ENCODE data around the gene PDLIM1. TPM values are rescaled to one million over a fixed set of nuclear protein-coding genes. Genes with fewer than 3 reads are reported as not detected.

PDLIM1 gene
- total and polyA plus RNA-seq, 12 donors: 0.89 to 63.3 (median 31.2) TPM

DNA sequence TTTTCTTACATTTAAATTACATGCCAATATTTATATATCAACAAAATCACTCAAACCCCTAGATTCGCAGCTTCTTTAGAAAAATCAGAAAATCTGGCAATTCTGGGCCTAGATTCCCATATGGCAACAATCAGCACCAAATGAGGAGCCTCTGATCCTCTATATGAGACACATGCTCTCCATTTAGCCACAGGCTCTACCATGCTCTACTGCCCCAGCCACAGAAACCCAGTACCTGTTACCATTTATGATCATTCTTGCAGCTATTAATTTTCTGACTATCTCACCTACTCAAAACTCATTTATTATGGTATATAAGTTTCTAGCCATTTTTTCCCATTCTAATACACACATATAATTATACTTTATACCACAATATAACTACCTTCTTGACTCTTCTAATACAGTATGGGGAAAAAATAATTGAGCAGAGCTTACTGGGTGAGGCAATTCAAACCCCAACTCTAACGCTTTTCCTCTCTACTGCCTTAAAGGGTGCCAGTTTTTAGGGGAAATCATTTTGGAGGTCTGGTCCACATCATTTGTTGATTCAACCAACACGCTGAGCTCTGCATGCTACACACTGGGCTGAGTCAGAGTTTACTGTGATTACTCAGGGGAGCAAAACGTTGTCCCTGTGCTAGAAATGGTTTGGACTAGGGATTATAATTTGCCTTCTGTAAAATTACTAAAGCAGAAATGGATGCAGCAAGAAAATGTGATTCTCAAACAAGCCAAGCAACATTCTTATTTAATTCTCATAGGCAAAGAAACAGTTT, 11.6 kb downstream of the PDLIM1 start:
- TF ChIP-seq, protein P1, sequence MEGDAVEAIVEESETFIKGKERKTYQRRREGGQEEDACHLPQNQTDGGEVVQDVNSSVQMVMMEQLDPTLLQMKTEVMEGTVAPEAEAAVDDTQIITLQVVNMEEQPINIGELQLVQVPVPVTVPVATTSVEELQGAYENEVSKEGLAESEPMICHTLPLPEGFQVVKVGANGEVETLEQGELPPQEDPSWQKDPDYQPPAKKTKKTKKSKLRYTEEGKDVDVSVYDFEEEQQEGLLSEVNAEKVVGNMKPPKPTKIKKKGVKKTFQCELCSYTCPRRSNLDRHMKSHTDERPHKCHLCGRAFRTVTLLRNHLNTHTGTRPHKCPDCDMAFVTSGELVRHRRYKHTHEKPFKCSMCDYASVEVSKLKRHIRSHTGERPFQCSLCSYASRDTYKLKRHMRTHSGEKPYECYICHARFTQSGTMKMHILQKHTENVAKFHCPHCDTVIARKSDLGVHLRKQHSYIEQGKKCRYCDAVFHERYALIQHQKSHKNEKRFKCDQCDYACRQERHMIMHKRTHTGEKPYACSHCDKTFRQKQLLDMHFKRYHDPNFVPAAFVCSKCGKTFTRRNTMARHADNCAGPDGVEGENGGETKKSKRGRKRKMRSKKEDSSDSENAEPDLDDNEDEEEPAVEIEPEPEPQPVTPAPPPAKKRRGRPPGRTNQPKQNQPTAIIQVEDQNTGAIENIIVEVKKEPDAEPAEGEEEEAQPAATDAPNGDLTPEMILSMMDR (IDR thresholded peaks at IDR 0.05): no peak
- TF ChIP-seq POLR2A (IDR thresholded peaks at IDR 0.05): no peak
- H3K36me3 ChIP-seq (replicated peaks in 1 of 2): no peaks in the 10 kb centered on the region
- H3K9me3 ChIP-seq (replicated peaks in 1 of 3): no peaks in the 10 kb centered on the region
- 76 to 83% (median 79%) methylated on average over 4 of the region's 4 CpGs for WGBS, 4 donors
- no peak overlapping the region for H3K27ac ChIP-seq
- H3K27me3 ChIP-seq: no peaks in the 10 kb centered on the region
- intact Hi-C loops (cut with DNase I): no loop called here
- H3K4me1 ChIP-seq (replicated peaks in 1 of 2): peaks cover 0 to under 1% of the 10 kb centered on the region in 2 donors
- H3K4me3 ChIP-seq: no peak overlapping the region
- DNase-seq: no peak

GRCh38 chr10:95278061-95278988, 12.5 kb downstream of the PDLIM1 start:
- intact Hi-C loops (cut with DNase I): no loop called here
- Histone ChIP-seq H3K4me3 (no peak overlapping the region), H3K4me1 (replicated peaks in 1 of 2) (peaks cover 4 to 7% of the 10 kb centered on the region in 2 donors), H3K36me3 (replicated peaks in 1 of 2) (no peaks in the 10 kb centered on the region), H3K27ac (peak overlapping the region in 1 of 5 donors; percentile 55), H3K27me3 (no peaks in the 10 kb centered on the region), H3K9me3 (replicated peaks in 1 of 3) (no peaks in the 10 kb centered on the region)
- no peak for TF ChIP-seq POLR2A (IDR thresholded peaks at IDR 0.05)
- TF ChIP-seq, protein P1 (IDR thresholded peaks at IDR 0.05): no peak
- peak in 1 of 7 donors; percentile 24 for DNase-seq
- WGBS, 4 donors: 70 to 88% (median 80%) methylated on average over 6 of the region's 6 CpGs

DNA sequence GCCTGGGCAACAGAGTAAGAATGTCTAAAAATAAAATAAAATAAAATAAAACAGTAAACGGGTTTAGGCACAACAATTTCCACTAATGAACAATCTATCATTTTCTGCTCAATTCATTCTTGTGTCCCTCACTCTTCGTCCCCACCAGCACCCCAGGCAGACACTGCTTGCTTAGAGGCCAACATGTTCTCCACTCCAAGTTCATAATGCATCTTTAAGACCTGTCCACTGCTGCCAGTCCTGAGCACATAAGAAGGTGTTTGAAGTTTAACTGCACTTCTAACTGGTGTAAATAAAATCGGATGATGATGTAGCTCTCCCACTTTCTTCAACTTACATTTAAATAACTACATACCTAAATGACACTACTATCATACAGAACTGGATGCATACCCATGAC, 13.2 kb downstream of the PDLIM1 start:
- Histone ChIP-seq H3K9me3 (replicated peaks in 1 of 3) (no peaks in the 10 kb centered on the region), H3K27me3 (no peaks in the 10 kb centered on the region), H3K4me3 (no peak overlapping the region), H3K36me3 (replicated peaks in 1 of 2) (no peaks in the 10 kb centered on the region), H3K4me1 (replicated peaks in 1 of 2) (peaks cover 4 to 7% of the 10 kb centered on the region in 2 donors), H3K27ac (peak overlapping the region in 1 of 5 donors; percentile 47)
- TF ChIP-seq POLR2A (IDR thresholded peaks at IDR 0.05): no peak
- TF ChIP-seq, protein P1 (IDR thresholded peaks at IDR 0.05): no peak
- intact Hi-C loops (cut with DNase I): no loop called here
- no peak for DNase-seq
- WGBS, 4 donors: 57 to 76% (median 72%) methylated on average over 3 of the region's 3 CpGs

DNA sequence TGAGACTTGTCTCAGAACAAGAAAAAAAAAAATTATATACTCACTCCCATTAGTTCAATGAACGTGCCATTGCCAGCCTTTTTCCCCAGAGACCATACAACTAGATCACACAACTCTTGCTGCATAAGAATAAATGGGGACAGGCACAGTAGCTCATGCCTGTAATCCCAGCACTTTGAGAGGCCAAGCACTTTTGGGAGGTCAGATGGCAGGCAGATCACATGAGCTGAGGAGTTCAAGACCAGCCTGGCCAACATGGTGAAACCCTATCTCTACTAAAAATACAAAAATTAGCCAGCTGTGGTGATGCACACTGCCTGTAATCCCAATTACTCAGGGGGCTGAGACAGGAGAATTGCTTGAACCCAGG, 13.6 kb downstream of the PDLIM1 start:
- H3K4me1 ChIP-seq (replicated peaks in 1 of 2): peaks cover 4 to 7% of the 10 kb centered on the region in 2 donors
- DNase-seq: no peak
- no peaks in the 10 kb centered on the region for H3K36me3 ChIP-seq (replicated peaks in 1 of 2)
- H3K9me3 ChIP-seq (replicated peaks in 1 of 3): no peaks in the 10 kb centered on the region
- intact Hi-C loops (cut with DNase I): no loop called here
- H3K4me3 ChIP-seq: no peak overlapping the region
- H3K27ac ChIP-seq: peak overlapping the region in 2 of 5 donors; percentile 19 to 25
- TF ChIP-seq, protein P1 (IDR thresholded peaks at IDR 0.05): no peak
- no peak for TF ChIP-seq POLR2A (IDR thresholded peaks at IDR 0.05)
- WGBS, 4 donors: 77 to 91% (median 78%) methylated on average over 1 of the region's 1 CpG
- H3K27me3 ChIP-seq: no peaks in the 10 kb centered on the region

All from adrenal gland (tissue), 12 donors.